B cell (primary cell): ENCODE data around the gene PNPLA1. TPM values are rescaled to one million over a fixed set of nuclear protein-coding genes. Genes with fewer than 3 reads are reported as not detected.

ENCODE experiments used
- ATAC-seq: fragments of 200-7000 bp; cut with Tn5 transposase; one replicate; pipeline ENCODE4 v1.10.0; 2021; ENCODE audit warnings: low read depth, mild to moderate bottlenecking, moderate number of reproducible peaks, moderate library complexity
- CTCF ChIA-PET: fragments of 350-600 bp; sonication (Branson Sonifier 250); formaldehyde crosslinking; loops from one replicate; lab custom pipeline; 2021; ENCODE audit warnings: antibody characterized with exemption, inconsistent platforms; lab: Charles Lee
- POLR2A ChIA-PET: fragments of 350-600 bp; sonication (Branson Sonifier 250); formaldehyde crosslinking; loops from one replicate; lab custom pipeline; 2021; ENCODE audit warnings: antibody characterized with exemption; lab: Charles Lee
- DNase-seq: peaks from one replicate; pipeline ENCODE4 v3.0.0; 2013
- H2AFZ ChIP-seq: 2 replicates; pipeline ENCODE4 v1.6.1; 2012; ENCODE audit warnings: mild to moderate bottlenecking, low read depth, low read length; ENCODE audit not compliant: insufficient read depth, poor library complexity, severe bottlenecking
- H3K27ac ChIP-seq, 2 donors: 1 replicate in 1 of 2; 2 replicates in 1 of 2; pipeline ENCODE4 v1.5.1; 2012 to 2013; ENCODE audit warnings: low read length in 2 of 2, mild to moderate bottlenecking in 2 of 2, moderate library complexity in 1 of 2
- H3K27me3 ChIP-seq, 4 experiments: fragments of 200-600 bp in 1 of 4; sonication (generic) in 1 of 4; replicated peaks in 1 of 4; 1 replicate in 2 of 4; 2 replicates in 2 of 4; pipeline versions ENCODE4 v1.6.1 to v1.7.0; 2013 to 2016; ENCODE audit warnings: low read length in 3 of 4, mild to moderate bottlenecking in 2 of 4, mixed read lengths in 1 of 4, moderate library complexity in 1 of 4; ENCODE audit not compliant: insufficient read depth in 4 of 4, control insufficient read depth in 3 of 4; ENCODE audit errors: control extremely low read depth in 1 of 4
- H3K36me3 ChIP-seq, 2 experiments: replicated peaks in 1 of 2; 1 replicate in 1 of 2; 2 replicates in 1 of 2; pipeline versions ENCODE4 v1.6.1 to v1.7.1; 2013; ENCODE audit warnings: low read length in 1 of 2; ENCODE audit not compliant: insufficient read depth in 2 of 2, control insufficient read depth in 1 of 2; ENCODE audit errors: control extremely low read depth in 1 of 2, extremely low read depth in 1 of 2
- H3K4me1 ChIP-seq, 2 donors: fragments of 200-600 bp in 1 of 2; sonication (generic) in 1 of 2; 1 replicate in 1 of 2; 2 replicates in 1 of 2; pipeline versions ENCODE4 v1.5.1 to v1.6.1; 2013 to 2017; ENCODE audit warnings: low read length in 2 of 2; ENCODE audit not compliant: control insufficient read depth in 2 of 2, insufficient read depth in 2 of 2
- H3K4me2 ChIP-seq: replicated peaks from 2 replicates; pipeline ENCODE3; 2012; ENCODE audit warnings: mild to moderate bottlenecking, low read depth, low read length; ENCODE audit not compliant: poor library complexity, severe bottlenecking
- H3K4me3 ChIP-seq, 5 experiments: fragments of 200-600 bp in 1 of 5; sonication (generic) in 1 of 5; 1 replicate in 3 of 5; 2 replicates in 2 of 5; pipeline versions ENCODE4 v1.5.1 to v1.7.0; 2011 to 2016; ENCODE audit warnings: low read length in 4 of 5, mild to moderate bottlenecking in 4 of 5, low read depth in 2 of 5, control low read depth in 1 of 5, moderate library complexity in 1 of 5; ENCODE audit not compliant: insufficient read depth in 1 of 5; ENCODE audit errors: control extremely low read depth in 1 of 5, extremely low read depth in 1 of 5
- H3K79me2 ChIP-seq: fragments of 200-600 bp; sonication (generic); one replicate; pipeline ENCODE4 v1.6.0; 2016; ENCODE audit warnings: low read length; ENCODE audit not compliant: control insufficient read depth, insufficient read depth
- H3K9ac ChIP-seq: fragments of 200-600 bp; sonication (generic); 2 replicates; pipeline ENCODE4 v1.6.1; 2017; ENCODE audit warnings: mild to moderate bottlenecking, low read length, moderate library complexity
- H3K9me3 ChIP-seq, 3 donors: one replicate each; pipeline versions ENCODE4 v1.6.1 to v1.7.1; 2013; ENCODE audit warnings: low read length in 2 of 3; ENCODE audit not compliant: control insufficient read depth in 2 of 3, insufficient read depth in 1 of 3; ENCODE audit errors: control extremely low read depth in 1 of 3
- H4K20me1 ChIP-seq: 2 replicates; pipeline ENCODE4 v1.6.0; 2012; ENCODE audit warnings: mild to moderate bottlenecking, low read length; ENCODE audit not compliant: insufficient read depth, control insufficient read depth, poor library complexity, severe bottlenecking
- H3K27ac Mint-ChIP-seq: one replicate; pipeline ENCODE4 v1.8.0; 2021; ENCODE audit warnings: mixed read lengths
- H3K27me3 Mint-ChIP-seq: one replicate; pipeline ENCODE4 v1.8.0; 2021; ENCODE audit warnings: mixed read lengths
- H3K4me1 Mint-ChIP-seq: one replicate; pipeline ENCODE4 v1.8.0; 2021; ENCODE audit warnings: mixed read lengths
- H3K4me3 Mint-ChIP-seq: one replicate; pipeline ENCODE4 v1.8.0; 2021; ENCODE audit warnings: mixed read lengths
- H3K9me3 Mint-ChIP-seq: one replicate; pipeline ENCODE4 v1.8.0; 2022; ENCODE audit warnings: mixed read lengths; ENCODE audit not compliant: insufficient read depth
- EZH2 ChIP-seq: IDR thresholded peaks from 2 replicates; pipeline ENCODE4 v1.6.1; 2012; ENCODE audit warnings: borderline replicate concordance, low read depth, mild to moderate bottlenecking, moderate library complexity, low read length; ENCODE audit not compliant: insufficient read depth, poor library complexity, severe bottlenecking
- WGBS: methylation state at CpG from one replicate; pipeline ENCODE4 v1.1.5; 2013; ENCODE audit warnings: missing lambda C conversion rate; ENCODE audit not compliant: insufficient coverage; 5-methylcytosine and 5-hydroxymethylcytosine counted together
- intact Hi-C: fragments of 100-400 bp; cut with micrococcal nuclease; formaldehyde crosslinking; loops from one replicate; pipeline ENCODE4 v1.10.0; 2022
- polyA plus RNA-seq: library from polyadenylated mRNA; depleted of rRNA; stranded (reverse); fragments of >200 nt; gene quantifications from 2 replicates; pipeline ENCODE4 v1.2.3, GENCODE V29; 2012
- total RNA-seq, 2 donors: library from RNA; stranded (reverse); fragments of 120-200 nt in 1 of 2; gene quantifications; 1 replicate in 1 of 2; 2 replicates in 1 of 2; pipeline versions ENCODE4 v1.2.3 to v1.2.4, GENCODE V29; 2013 to 2022
- TF ChIP-seq, protein P1 (sequence below): fragments of 200-600 bp; IDR thresholded peaks from one replicate; pipeline ENCODE4 v1.8.0; 2022; ENCODE audit warnings: antibody characterized with exemption, mild to moderate bottlenecking

PNPLA1 gene
- total and polyA plus RNA-seq, 2 donors (not counting 1 experiment from before 2014, with no cell fraction given): 0.12 TPM; not detected in 1

DNA sequence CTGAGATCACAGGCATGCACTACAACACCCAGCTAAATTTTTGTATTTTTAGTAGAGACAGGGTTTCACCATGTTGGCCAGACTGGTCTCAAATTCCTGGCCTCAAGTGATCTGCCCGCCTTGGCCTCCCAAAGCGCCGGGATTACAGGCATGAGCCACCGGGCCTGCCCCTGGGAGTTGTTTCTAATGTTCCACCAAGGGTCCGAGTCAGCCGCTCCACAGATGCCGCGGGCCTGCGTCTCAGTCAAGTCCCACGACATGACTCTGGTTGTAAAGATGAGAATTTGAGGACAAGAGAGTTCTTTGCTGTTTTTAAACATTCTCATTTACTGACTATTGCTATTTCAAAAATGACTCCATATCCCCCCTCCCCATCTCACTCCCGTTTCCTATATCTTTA is 36.0 kb downstream of the PNPLA1 start:
- CTCF ChIA-PET: interaction anchor here (0.7 to 9.8 kb wide), 5 partner anchors 10 to 431 kb away, joined by 3 to 149 read pairs (median 4); no protein-coding TSS in a partner anchor

GRCh38 chr6:36306375-36306774 is 36.5 kb downstream of the PNPLA1 start:
- Histone ChIP-seq H3K27ac (no peak overlapping the region), H3K4me1 (no peaks in the 10 kb centered on the region), H2AFZ (no peak overlapping the region), H3K4me2 (no peak overlapping the region), H4K20me1 (no peaks in the 10 kb centered on the region), H3K36me3 (no peaks in the 10 kb centered on the region), H3K9me3 (peaks cover 0 to 4% (median 0%) of the 10 kb centered on the region in 3 donors), H3K27me3 (peaks cover 0 to 6% (median 0%) of the 10 kb centered on the region in 4 experiments), H3K4me3 (no peak overlapping the region), H3K79me2 (no peaks in the 10 kb centered on the region), H3K9ac (no peak overlapping the region)
- WGBS: 80% methylated on average over 1 of the region's 7 CpGs
- DNase-seq: no peak
- POLR2A ChIA-PET: no interaction called here
- H3K4me3 Mint-ChIP-seq: no peak overlapping the region
- H3K27me3 Mint-ChIP-seq: peaks cover 9% of the 10 kb centered on the region
- no peak overlapping the region for H3K27ac Mint-ChIP-seq
- H3K4me1 Mint-ChIP-seq: peaks cover 5% of the 10 kb centered on the region
- ATAC-seq: no peak
- TF ChIP-seq, protein P1, sequence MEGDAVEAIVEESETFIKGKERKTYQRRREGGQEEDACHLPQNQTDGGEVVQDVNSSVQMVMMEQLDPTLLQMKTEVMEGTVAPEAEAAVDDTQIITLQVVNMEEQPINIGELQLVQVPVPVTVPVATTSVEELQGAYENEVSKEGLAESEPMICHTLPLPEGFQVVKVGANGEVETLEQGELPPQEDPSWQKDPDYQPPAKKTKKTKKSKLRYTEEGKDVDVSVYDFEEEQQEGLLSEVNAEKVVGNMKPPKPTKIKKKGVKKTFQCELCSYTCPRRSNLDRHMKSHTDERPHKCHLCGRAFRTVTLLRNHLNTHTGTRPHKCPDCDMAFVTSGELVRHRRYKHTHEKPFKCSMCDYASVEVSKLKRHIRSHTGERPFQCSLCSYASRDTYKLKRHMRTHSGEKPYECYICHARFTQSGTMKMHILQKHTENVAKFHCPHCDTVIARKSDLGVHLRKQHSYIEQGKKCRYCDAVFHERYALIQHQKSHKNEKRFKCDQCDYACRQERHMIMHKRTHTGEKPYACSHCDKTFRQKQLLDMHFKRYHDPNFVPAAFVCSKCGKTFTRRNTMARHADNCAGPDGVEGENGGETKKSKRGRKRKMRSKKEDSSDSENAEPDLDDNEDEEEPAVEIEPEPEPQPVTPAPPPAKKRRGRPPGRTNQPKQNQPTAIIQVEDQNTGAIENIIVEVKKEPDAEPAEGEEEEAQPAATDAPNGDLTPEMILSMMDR: no peak
- no peak for TF ChIP-seq EZH2
- no peaks in the 10 kb centered on the region for H3K9me3 Mint-ChIP-seq
- CTCF ChIA-PET: interaction anchor here (1.2 to 9.8 kb wide), 3 partner anchors 9 to 51 kb away, joined by 3 to 149 read pairs (median 4); no protein-coding TSS in a partner anchor
- intact Hi-C loops: no loop called here

More for the DNA sequence above, 36.0 kb downstream of the PNPLA1 start:
- Mint-ChIP-seq H3K27me3 (peaks cover 11% of the 10 kb centered on the region), H3K27ac (no peak overlapping the region), H3K4me1 (peaks cover 5% of the 10 kb centered on the region), H3K4me3 (no peak overlapping the region), H3K9me3 (no peaks in the 10 kb centered on the region)
- Histone ChIP-seq H3K9me3 (peaks cover 0 to 4% (median 0%) of the 10 kb centered on the region in 3 donors), H3K4me1 (no peaks in the 10 kb centered on the region), H2AFZ (no peak overlapping the region), H3K4me3 (no peak overlapping the region), H3K4me2 (no peak overlapping the region), H4K20me1 (no peaks in the 10 kb centered on the region), H3K79me2 (no peaks in the 10 kb centered on the region), H3K9ac (no peak overlapping the region), H3K27me3 (peaks cover 0 to 6% (median 0%) of the 10 kb centered on the region in 4 experiments), H3K36me3 (no peaks in the 10 kb centered on the region), H3K27ac (no peak overlapping the region)
- TF ChIP-seq, protein P1: no peak
- no peak for TF ChIP-seq EZH2
- 88% methylated on average over 6 of the region's 11 CpGs for WGBS
- no peak for DNase-seq
- POLR2A ChIA-PET: no interaction called here
- no peak for ATAC-seq
- intact Hi-C loops: no loop called here
